Activated naive CD8-positive, alpha-beta T cell treated with anti-CD3 and anti-CD28 coated beads, Interleukin-2, amount 50 U/mL, for 24 hours (primary cell): ENCODE measurements around the gene ZNF57.
"Not testable (repeated sequence)": the region's sequence is repeated elsewhere in the genome, so short reads cannot be mapped to it uniquely, and the experiment has no call there.

Source experiments
- ATAC-seq: fragments of 150-1000 bp; cut with Tn5 transposase; one replicate; pipeline ENCODE4 v1.10.0; 2021
- DNase-seq: peaks from one replicate; pipeline ENCODE4 v3.0.0; 2021
- H3K27ac Mint-ChIP-seq: one replicate; pipeline ENCODE4 v1.8.0; 2021; ENCODE audit warnings: mild to moderate bottlenecking, mixed read lengths
- H3K27me3 Mint-ChIP-seq: one replicate; pipeline ENCODE4 v1.8.0; 2021; ENCODE audit warnings: mixed read lengths
- H3K36me3 Mint-ChIP-seq: one replicate; pipeline ENCODE4 v1.8.0; 2021; ENCODE audit warnings: low read depth, mixed read lengths
- H3K4me1 Mint-ChIP-seq: one replicate; pipeline ENCODE4 v1.8.0; 2021; ENCODE audit warnings: mixed read lengths
- H3K4me3 Mint-ChIP-seq: one replicate; pipeline ENCODE4 v1.8.0; 2021; ENCODE audit warnings: mild to moderate bottlenecking, moderate library complexity, mixed read lengths
- H3K9me3 Mint-ChIP-seq: one replicate; pipeline ENCODE4 v1.8.0; 2021; ENCODE audit warnings: mixed read lengths

ZNF57 gene

GRCh38 chr19:2922987-2923386, 22.3 kb downstream of the ZNF57 start:
- Mint-ChIP-seq H3K27ac (no peak overlapping the region), H3K9me3 (peaks cover 3% of the 10 kb centered on the region), H3K27me3 (no peaks in the 10 kb centered on the region), H3K4me1 (no peaks in the 10 kb centered on the region), H3K4me3 (no peak overlapping the region), H3K36me3 (peaks cover 14% of the 10 kb centered on the region)
- DNase-seq (no peak), ATAC-seq (no peak)

GRCh38 chr19:2923510-2923909, 22.8 kb downstream of the ZNF57 start:
- Mint-ChIP-seq H3K27me3 (no peaks in the 10 kb centered on the region), H3K4me1 (no peaks in the 10 kb centered on the region), H3K36me3 (peaks cover 9% of the 10 kb centered on the region), H3K4me3 (no peak overlapping the region), H3K27ac (no peak overlapping the region), H3K9me3 (no peaks in the 10 kb centered on the region)
- no peak for ATAC-seq
- no peak for DNase-seq

- ATAC-seq (no peak), DNase-seq (no peak)
- Mint-ChIP-seq H3K36me3 (peaks cover 9% of the 10 kb centered on the region), H3K4me1 (no peaks in the 10 kb centered on the region), H3K27ac (no peak overlapping the region), H3K27me3 (no peaks in the 10 kb centered on the region), H3K4me3 (no peak overlapping the region), H3K9me3 (peaks cover 10% of the 10 kb centered on the region)
Measured at GRCh38 chr19:2926341-2927031, 25.8 kb downstream of the ZNF57 start.

GRCh38 chr19:2927032-2927430, 26.3 kb downstream of the ZNF57 start:
- Mint-ChIP-seq H3K36me3 (peaks cover 12% of the 10 kb centered on the region), H3K4me1 (no peaks in the 10 kb centered on the region), H3K27me3 (no peaks in the 10 kb centered on the region), H3K4me3 (no peak overlapping the region), H3K27ac (no peak overlapping the region), H3K9me3 (peaks cover 12% of the 10 kb centered on the region)
- no peak for ATAC-seq
- no peak for DNase-seq

- peaks cover 28% of the 10 kb centered on the region for H3K9me3 Mint-ChIP-seq
- H3K27me3 Mint-ChIP-seq: no peaks in the 10 kb centered on the region
- H3K4me1 Mint-ChIP-seq: no peaks in the 10 kb centered on the region
- ATAC-seq (no peak), DNase-seq (no peak)
- H3K27ac Mint-ChIP-seq: no peak overlapping the region
- H3K4me3 Mint-ChIP-seq: no peak overlapping the region
- H3K36me3 Mint-ChIP-seq: peaks cover 66% of the 10 kb centered on the region
Measured at GRCh38 chr19:2933490-2933910, 32.8 kb downstream of the ZNF57 start.

- H3K27me3 Mint-ChIP-seq, ATAC-seq, H3K4me1 Mint-ChIP-seq, DNase-seq, H3K4me3 Mint-ChIP-seq, H3K27ac Mint-ChIP-seq: not testable (repeated sequence)
- peaks cover 64% of the 10 kb centered on the region for H3K36me3 Mint-ChIP-seq
- peaks cover 23% of the 10 kb centered on the region for H3K9me3 Mint-ChIP-seq
Measured at GRCh38 chr19:2935863-2936262, 35.1 kb downstream of the ZNF57 start.

GRCh38 chr19:2942928-2943640, 42.4 kb downstream of the ZNF57 start:
- DNase-seq (no peak), ATAC-seq (no peak)
- Mint-ChIP-seq H3K27ac (no peak overlapping the region), H3K9me3 (no peaks in the 10 kb centered on the region), H3K27me3 (no peaks in the 10 kb centered on the region), H3K4me1 (peaks cover 13% of the 10 kb centered on the region), H3K4me3 (peak overlapping the region; percentile 91), H3K36me3 (peaks cover 5% of the 10 kb centered on the region)

GRCh38 chr19:2944403-2944774, 43.7 kb downstream of the ZNF57 start:
- H3K9me3 Mint-ChIP-seq: no peaks in the 10 kb centered on the region
- peaks cover 20% of the 10 kb centered on the region for H3K4me1 Mint-ChIP-seq
- no peaks in the 10 kb centered on the region for H3K27me3 Mint-ChIP-seq
- DNase-seq: no peak
- ATAC-seq: no peak
- H3K36me3 Mint-ChIP-seq: peaks cover 6% of the 10 kb centered on the region
- no peak overlapping the region for H3K27ac Mint-ChIP-seq
- peak overlapping the region; percentile 91 for H3K4me3 Mint-ChIP-seq

GRCh38 chr19:2944775-2945574, 44.2 kb downstream of the ZNF57 start, which contains the start of gene ZNF77:
ZNF77 (minus strand) TSS chr19:2944971; CDS start chr19:2944840, 131 bp downstream.
- H3K36me3 Mint-ChIP-seq: peaks cover 7% of the 10 kb centered on the region
- H3K4me1 Mint-ChIP-seq: peaks cover 26% of the 10 kb centered on the region
- DNase-seq (peak; percentile 98), ATAC-seq (peak; percentile 99)
- no peaks in the 10 kb centered on the region for H3K27me3 Mint-ChIP-seq
- no peaks in the 10 kb centered on the region for H3K9me3 Mint-ChIP-seq
- peak within 1 kb of the TSS; percentile 96 for H3K27ac Mint-ChIP-seq
- peak within 1 kb of the TSS; percentile 91 for H3K4me3 Mint-ChIP-seq

- Mint-ChIP-seq H3K27me3 (no peaks in the 10 kb centered on the region), H3K4me3 (peak overlapping the region; percentile 91), H3K27ac (peak overlapping the region; percentile 96), H3K36me3 (peaks cover 7% of the 10 kb centered on the region), H3K4me1 (peaks cover 31% of the 10 kb centered on the region), H3K9me3 (no peaks in the 10 kb centered on the region)
- DNase-seq: no peak
- ATAC-seq: no peak
Measured at GRCh38 chr19:2945575-2946184, 45.0 kb downstream of the ZNF57 start.

- H3K4me3 Mint-ChIP-seq: peak overlapping the region; percentile 93
- no peaks in the 10 kb centered on the region for H3K27me3 Mint-ChIP-seq
- peak overlapping the region; percentile 94 for H3K27ac Mint-ChIP-seq
- no peaks in the 10 kb centered on the region for H3K9me3 Mint-ChIP-seq
- ATAC-seq (peak; percentile 2), DNase-seq (peak; percentile 15)
- peaks cover 31% of the 10 kb centered on the region for H3K4me1 Mint-ChIP-seq
- peaks cover 7% of the 10 kb centered on the region for H3K36me3 Mint-ChIP-seq
Measured at GRCh38 chr19:2949939-2950285, 49.2 kb downstream of the ZNF57 start.

GRCh38 chr19:2950286-2951124, 49.8 kb downstream of the ZNF57 start:
- peak overlapping the region; percentile 93 for H3K4me3 Mint-ChIP-seq
- H3K27ac Mint-ChIP-seq: peak overlapping the region; percentile 94
- peak; percentile 100 for DNase-seq
- peak; percentile 99 for ATAC-seq
- no peaks in the 10 kb centered on the region for H3K9me3 Mint-ChIP-seq
- H3K4me1 Mint-ChIP-seq: peaks cover 27% of the 10 kb centered on the region
- H3K27me3 Mint-ChIP-seq: no peaks in the 10 kb centered on the region
- peaks cover 7% of the 10 kb centered on the region for H3K36me3 Mint-ChIP-seq

- DNase-seq (no peak), ATAC-seq (no peak)
- H3K36me3 Mint-ChIP-seq: peaks cover 5% of the 10 kb centered on the region
- no peak overlapping the region for H3K27ac Mint-ChIP-seq
- H3K4me3 Mint-ChIP-seq: no peak overlapping the region
- H3K4me1 Mint-ChIP-seq: peaks cover 22% of the 10 kb centered on the region
- no peaks in the 10 kb centered on the region for H3K9me3 Mint-ChIP-seq
- H3K27me3 Mint-ChIP-seq: no peaks in the 10 kb centered on the region
Measured at GRCh38 chr19:2952953-2953481, 52.3 kb downstream of the ZNF57 start.
